HCT116 (cell line): ENCODE measurements around the gene POR.

Source experiments
- CTCF ChIP-seq, 3 experiments: fragments of 200-600 bp in 1 of 3; sonication (generic) in 1 of 3; IDR thresholded peaks in 2 of 3; conservative IDR thresholded peaks in 1 of 3; 2 replicates each; pipeline ENCODE4 v1.5.1; 2012 to 2017; ENCODE audit warnings: low read depth in 2 of 3, low read length in 2 of 3, antibody characterized with exemption in 1 of 3, borderline replicate concordance in 1 of 3, control low read depth in 1 of 3, mild to moderate bottlenecking in 1 of 3, mixed read lengths in 1 of 3, mixed run types in 1 of 3, moderate library complexity in 1 of 3; ENCODE audit not compliant: insufficient read depth in 1 of 3
- EZH2 ChIP-seq: fragments of 200-600 bp; sonication (generic); IDR thresholded peaks from 2 replicates; pipeline ENCODE4 v1.6.1; 2017; ENCODE audit warnings: antibody characterized with exemption, mixed run types
- JUND ChIP-seq: IDR thresholded peaks from 2 replicates; pipeline ENCODE4 v1.6.1; 2012
- MAX ChIP-seq: IDR thresholded peaks from 2 replicates; pipeline ENCODE4 v1.6.1; 2012
- POLR2A ChIP-seq: IDR thresholded peaks from 2 replicates; pipeline ENCODE4 v1.7.0; 2011; ENCODE audit warnings: borderline replicate concordance; ENCODE audit not compliant: insufficient read depth, insufficient read length; ENCODE audit errors: extremely low read depth
- POLR2AphosphoS5 ChIP-seq: IDR thresholded peaks from 2 replicates; pipeline ENCODE4 v1.6.1; 2011; ENCODE audit warnings: mild to moderate bottlenecking, low read depth, low read length, moderate library complexity
- REST ChIP-seq: IDR thresholded peaks from 2 replicates; pipeline ENCODE4 v1.6.1; 2012; ENCODE audit warnings: low read depth
- SP1 ChIP-seq: IDR thresholded peaks from 2 replicates; pipeline ENCODE4 v1.6.1; 2012; ENCODE audit warnings: low read depth
- YY1 ChIP-seq: IDR thresholded peaks from 2 replicates; pipeline ENCODE4 v1.6.1; 2011; ENCODE audit warnings: low read length, low read depth, moderate library complexity, mild to moderate bottlenecking; ENCODE audit not compliant: insufficient replicate concordance; ENCODE audit errors: extremely low read depth
- ZBTB33 ChIP-seq: IDR thresholded peaks from 2 replicates; pipeline ENCODE4 v1.6.1; 2011; ENCODE audit warnings: mild to moderate bottlenecking, low read length, moderate library complexity; ENCODE audit not compliant: insufficient replicate concordance; ENCODE audit errors: extremely low read depth
- ZNF274 ChIP-seq: fragments of 200-500 bp; sonication (Bioruptor generic); IDR thresholded peaks from 2 replicates; pipeline ENCODE4 v1.6.1; 2014; ENCODE audit warnings: mild to moderate bottlenecking, low read depth, low read length, inconsistent platforms

- no peak for TF ChIP-seq JUND
- no peak for TF ChIP-seq CTCF (IDR thresholded peaks at IDR 0.05 in 2 of 3, conservative IDR thresholded peaks at IDR 0.05 in 1 of 3; ENCODE audit: borderline replicate concordance in 1 of 3, insufficient read depth in 1 of 3, low read depth in 2 of 3, low read length in 2 of 3)
- TF ChIP-seq EZH2: no peak
- no peak for TF ChIP-seq POLR2A
- TF ChIP-seq POLR2AphosphoS5: no peak
- no peak for TF ChIP-seq YY1
- TF ChIP-seq ZBTB33: no peak
- no peak for TF ChIP-seq ZNF274
- no peak for TF ChIP-seq SP1
- no peak for TF ChIP-seq MAX
- TF ChIP-seq REST: no peak
These were observed 46.8 kb upstream of the POR start for GRCh38 chr7:75868153-75868552.
